Hepatocyte (in vitro differentiated cells): Measurements from ENCODE around the gene GNS. TPM values are rescaled to one million over a fixed set of nuclear protein-coding genes. Genes with fewer than 3 reads are reported as not detected.

Experiments
- DNase-seq: peaks from one replicate; pipeline ENCODE4 v3.0.0-alpha.2; 2016; ENCODE audit warnings: low spot score
- H2AFZ ChIP-seq: fragments of 200-600 bp; sonication (generic); 2 replicates; pipeline ENCODE4 v1.6.0; 2016; ENCODE audit warnings: antibody characterized with exemption, mild to moderate bottlenecking
- H3K27ac ChIP-seq: fragments of 200-600 bp; sonication (generic); 2 replicates; pipeline ENCODE4 v1.5.1; 2016; ENCODE audit warnings: mild to moderate bottlenecking
- H3K27me3 ChIP-seq: fragments of 200-600 bp; sonication (generic); 2 replicates; pipeline ENCODE4 v1.6.1; 2016
- H3K36me3 ChIP-seq: fragments of 200-600 bp; sonication (generic); replicated peaks from 2 replicates; pipeline ENCODE4 v1.5.1; 2016; ENCODE audit warnings: low read depth; ENCODE audit not compliant: insufficient read depth
- H3K4me1 ChIP-seq: fragments of 200-600 bp; sonication (generic); 2 replicates; pipeline ENCODE4 v1.5.1; 2016; ENCODE audit warnings: mild to moderate bottlenecking, moderate library complexity; ENCODE audit not compliant: insufficient read depth
- H3K4me2 ChIP-seq: fragments of 200-600 bp; sonication (generic); 2 replicates; pipeline ENCODE4 v1.6.0; 2016
- H3K4me3 ChIP-seq: fragments of 200-600 bp; sonication (generic); 2 replicates; pipeline ENCODE4 v1.5.1; 2016; ENCODE audit warnings: mild to moderate bottlenecking
- H3K79me2 ChIP-seq: fragments of 200-600 bp; sonication (generic); 2 replicates; pipeline ENCODE4 v1.6.0; 2017; ENCODE audit warnings: mild to moderate bottlenecking
- H3K9me2 ChIP-seq: fragments of 200-600 bp; sonication (generic); replicated peaks from 2 replicates; pipeline ENCODE4 v1.6.0; 2017; ENCODE audit warnings: mild to moderate bottlenecking; ENCODE audit not compliant: insufficient read depth
- H3K9me3 ChIP-seq: fragments of 200-600 bp; sonication (generic); 2 replicates; pipeline ENCODE4 v1.5.1; 2016; ENCODE audit warnings: low read depth, mild to moderate bottlenecking
- H4K20me1 ChIP-seq: fragments of 200-600 bp; sonication (generic); 2 replicates; pipeline ENCODE4 v1.6.0; 2016; ENCODE audit warnings: mild to moderate bottlenecking; ENCODE audit not compliant: insufficient read depth, poor library complexity, severe bottlenecking
- EZH2 ChIP-seq: fragments of 200-600 bp; sonication (generic); IDR thresholded peaks from 2 replicates; pipeline ENCODE4 v1.6.1; 2016; ENCODE audit warnings: antibody characterized with exemption, mild to moderate bottlenecking, borderline replicate concordance
- EZH2phosphoT487 ChIP-seq: fragments of 200-600 bp; sonication (generic); IDR thresholded peaks from one replicate; pipeline ENCODE4 v1.6.1; 2018; ENCODE audit warnings: antibody characterized with exemption, mild to moderate bottlenecking, low read depth, moderate library complexity; ENCODE audit not compliant: unreplicated experiment, severe bottlenecking
- WGBS: methylation state at CpG from one replicate; pipeline ENCODE4 v1.1.6; 2016; ENCODE audit warnings: low lambda C conversion rate; ENCODE audit errors: missing lambda C conversion rate; 5-methylcytosine and 5-hydroxymethylcytosine counted together
- polyA plus RNA-seq: library from polyadenylated mRNA; unstranded; fragments of >200 nt; fragmentation: Nextera tagmentation; extraction: Ambion mirVana; gene quantifications from 2 replicates; pipeline ENCODE4 v1.2.1, GENCODE V29; 2016
- total RNA-seq: library from RNA; depleted of rRNA; stranded (reverse); fragments of >200 nt; gene quantifications from 2 replicates; pipeline ENCODE4 v1.2.3, GENCODE V29; 2014
- TF ChIP-seq, protein P1 (sequence below): fragments of 200-600 bp; sonication (generic); IDR thresholded peaks from 2 replicates; pipeline ENCODE4 v1.5.1; 2016; ENCODE audit warnings: antibody characterized with exemption, mild to moderate bottlenecking; ENCODE audit not compliant: poor library complexity

Gene GNS
- total and polyA plus RNA-seq, 2 experiments from 2014 or later: 88.0 to 193 TPM

DNA sequence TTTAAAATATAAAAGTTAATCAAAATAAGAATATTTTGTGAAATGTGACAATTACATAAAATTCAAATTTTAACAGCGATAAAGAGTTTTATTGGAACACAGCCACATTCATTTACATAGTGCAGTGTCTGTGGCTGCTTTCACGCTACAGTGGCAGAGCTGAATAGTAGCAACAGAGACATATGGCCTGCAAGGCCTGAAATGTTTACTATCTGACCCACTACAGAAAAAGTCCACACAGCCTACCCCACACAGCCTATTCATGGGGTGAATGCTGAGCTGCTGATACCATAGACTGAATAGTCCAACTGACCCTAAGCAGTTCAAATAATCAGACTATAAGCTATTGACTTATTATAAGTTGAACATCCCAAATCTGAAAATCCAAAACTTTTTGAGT lies 13.2 kb downstream of the GNS start:
- Histone ChIP-seq H3K36me3 (peaks cover 5% of the 10 kb centered on the region), H2AFZ (no peak overlapping the region), H3K4me3 (no peak overlapping the region), H3K4me1 (peaks cover 6% of the 10 kb centered on the region), H3K27ac (peak overlapping the region; percentile 68), H3K79me2 (no peaks in the 10 kb centered on the region), H4K20me1 (no peaks in the 10 kb centered on the region), H3K9me3 (no peaks in the 10 kb centered on the region), H3K27me3 (no peaks in the 10 kb centered on the region), H3K9me2 (no peaks in the 10 kb centered on the region), H3K4me2 (no peak overlapping the region)
- WGBS: 96% methylated on average over 2 of the region's 2 CpGs
- no peak for DNase-seq
- TF ChIP-seq, protein P1, sequence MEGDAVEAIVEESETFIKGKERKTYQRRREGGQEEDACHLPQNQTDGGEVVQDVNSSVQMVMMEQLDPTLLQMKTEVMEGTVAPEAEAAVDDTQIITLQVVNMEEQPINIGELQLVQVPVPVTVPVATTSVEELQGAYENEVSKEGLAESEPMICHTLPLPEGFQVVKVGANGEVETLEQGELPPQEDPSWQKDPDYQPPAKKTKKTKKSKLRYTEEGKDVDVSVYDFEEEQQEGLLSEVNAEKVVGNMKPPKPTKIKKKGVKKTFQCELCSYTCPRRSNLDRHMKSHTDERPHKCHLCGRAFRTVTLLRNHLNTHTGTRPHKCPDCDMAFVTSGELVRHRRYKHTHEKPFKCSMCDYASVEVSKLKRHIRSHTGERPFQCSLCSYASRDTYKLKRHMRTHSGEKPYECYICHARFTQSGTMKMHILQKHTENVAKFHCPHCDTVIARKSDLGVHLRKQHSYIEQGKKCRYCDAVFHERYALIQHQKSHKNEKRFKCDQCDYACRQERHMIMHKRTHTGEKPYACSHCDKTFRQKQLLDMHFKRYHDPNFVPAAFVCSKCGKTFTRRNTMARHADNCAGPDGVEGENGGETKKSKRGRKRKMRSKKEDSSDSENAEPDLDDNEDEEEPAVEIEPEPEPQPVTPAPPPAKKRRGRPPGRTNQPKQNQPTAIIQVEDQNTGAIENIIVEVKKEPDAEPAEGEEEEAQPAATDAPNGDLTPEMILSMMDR: no peak
- TF ChIP-seq EZH2phosphoT487 (no peak), EZH2 (no peak)

DNA sequence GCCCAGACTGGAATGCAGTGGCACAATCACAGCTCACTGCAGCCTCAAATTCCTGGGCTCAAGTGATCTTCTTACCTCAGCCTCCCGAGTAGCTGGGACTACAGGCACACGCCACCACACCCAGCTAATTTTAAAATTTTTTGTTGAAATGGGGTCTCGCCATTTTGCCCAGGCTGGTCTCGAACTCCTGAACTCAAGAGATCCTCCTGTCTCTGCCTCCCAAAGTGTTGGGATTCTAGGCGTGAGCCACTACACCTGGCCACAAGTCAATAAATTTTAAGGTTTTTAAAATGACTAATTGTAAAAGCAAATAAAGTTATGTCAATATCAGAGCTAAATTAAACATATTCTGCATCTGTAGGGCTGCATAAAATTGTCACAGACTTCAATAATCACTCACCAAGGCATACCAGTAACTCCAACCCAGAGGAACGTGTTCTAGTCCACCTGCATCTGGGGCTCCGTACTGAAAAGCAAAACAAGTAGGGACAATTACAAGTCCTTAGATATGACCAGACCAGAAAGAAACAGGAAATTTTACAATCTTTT lies 13.9 kb downstream of the GNS start:
- H3K4me2 ChIP-seq: no peak overlapping the region
- H3K9me2 ChIP-seq: no peaks in the 10 kb centered on the region
- H3K27me3 ChIP-seq: no peaks in the 10 kb centered on the region
- H3K9me3 ChIP-seq: no peaks in the 10 kb centered on the region
- H2AFZ ChIP-seq: no peak overlapping the region
- peak overlapping the region; percentile 68 for H3K27ac ChIP-seq
- H3K79me2 ChIP-seq: no peaks in the 10 kb centered on the region
- no peaks in the 10 kb centered on the region for H4K20me1 ChIP-seq
- peaks cover 5% of the 10 kb centered on the region for H3K36me3 ChIP-seq
- 89% methylated on average over 7 of the region's 7 CpGs for WGBS
- TF ChIP-seq, protein P1: no peak
- TF ChIP-seq EZH2phosphoT487: no peak
- TF ChIP-seq EZH2: no peak
- peaks cover 6% of the 10 kb centered on the region for H3K4me1 ChIP-seq
- no peak overlapping the region for H3K4me3 ChIP-seq
- no peak for DNase-seq

DNA sequence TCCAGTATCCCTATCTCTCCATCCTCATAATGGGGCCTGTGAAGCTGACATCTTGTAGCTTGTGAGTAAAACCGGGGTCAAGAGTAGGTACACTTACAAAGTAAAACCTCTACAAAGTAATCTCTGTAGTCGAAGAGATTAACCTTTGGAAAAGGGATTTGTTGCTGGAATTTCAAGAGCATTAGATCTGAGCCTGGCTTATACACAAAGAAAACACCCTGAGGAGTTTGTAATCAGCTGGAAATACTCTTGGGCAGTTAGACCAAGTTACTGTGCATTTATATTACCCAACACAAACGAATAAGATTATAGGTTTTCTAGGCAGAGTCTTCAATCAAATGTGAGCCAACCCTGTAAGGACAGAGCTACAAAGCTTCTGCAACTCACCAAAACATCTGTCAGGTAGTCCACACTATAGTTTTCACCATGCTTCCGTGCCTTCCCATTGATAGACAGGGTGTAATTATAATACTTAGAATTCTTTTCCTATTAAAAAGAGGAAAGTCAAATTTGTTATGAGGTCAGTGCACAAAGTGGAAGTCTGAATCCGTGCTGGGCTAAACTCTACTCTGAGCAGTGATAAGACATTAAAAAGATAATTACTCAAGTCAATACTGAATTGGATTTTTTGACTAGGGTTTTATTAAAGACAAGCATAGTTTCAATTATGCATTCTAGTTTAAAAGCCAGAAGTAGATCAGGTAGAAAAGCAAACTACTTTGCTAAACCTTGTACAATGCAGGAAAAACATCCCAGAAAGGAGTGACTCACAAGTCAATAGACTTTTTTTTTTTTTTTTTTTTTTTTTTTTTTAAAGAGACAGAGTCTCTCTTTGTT lies 14.6 kb downstream of the GNS start:
- no peak overlapping the region for H2AFZ ChIP-seq
- no peaks in the 10 kb centered on the region for H4K20me1 ChIP-seq
- WGBS: 38% methylated on average over 5 of the region's 5 CpGs
- no peaks in the 10 kb centered on the region for H3K9me3 ChIP-seq
- no peaks in the 10 kb centered on the region for H3K9me2 ChIP-seq
- H3K4me1 ChIP-seq: peaks cover 6% of the 10 kb centered on the region
- H3K4me2 ChIP-seq: peak overlapping the region; percentile 60
- H3K27me3 ChIP-seq: no peaks in the 10 kb centered on the region
- peaks cover 5% of the 10 kb centered on the region for H3K36me3 ChIP-seq
- no peak for TF ChIP-seq EZH2phosphoT487
- TF ChIP-seq EZH2: no peak
- TF ChIP-seq, protein P1: no peak
- no peak overlapping the region for H3K4me3 ChIP-seq
- no peaks in the 10 kb centered on the region for H3K79me2 ChIP-seq
- H3K27ac ChIP-seq: peak overlapping the region; percentile 68
- no peak for DNase-seq
